ENCODE measurements around the gene AGBL1.

Gene AGBL1

DNA sequence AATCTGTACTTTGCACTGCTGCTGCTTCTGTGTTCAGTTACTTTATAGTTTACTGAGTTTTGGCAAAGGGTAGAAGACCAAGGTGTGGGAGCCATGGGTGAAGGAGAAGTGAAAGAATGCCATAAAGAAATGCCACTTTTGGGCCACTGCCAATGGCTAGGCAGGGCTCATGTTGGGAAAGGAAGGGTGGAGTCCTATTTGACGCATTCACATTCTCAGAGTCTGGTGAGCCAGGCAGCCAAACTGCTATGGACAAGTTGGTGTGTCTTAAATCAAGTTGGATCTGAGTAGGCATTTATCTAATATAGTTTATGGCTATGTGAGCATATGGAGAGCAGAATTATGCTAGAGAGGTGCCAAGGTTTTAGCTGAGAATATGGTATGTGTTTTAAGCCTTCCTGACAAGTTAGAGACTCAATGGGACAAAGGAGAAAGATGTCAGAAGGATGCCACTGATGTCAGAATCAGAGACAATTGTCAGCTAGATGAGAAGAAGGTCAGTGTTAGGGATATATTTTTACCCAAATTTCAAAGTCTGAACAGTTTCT is 296.1 kb downstream of the AGBL1 start:
- Histone ChIP-seq H3K36me3 (no peaks in the 10 kb centered on the region), H3K4me1 (ENCODE audit: control insufficient read depth in 1 of 2, insufficient read depth in 1 of 2, low read depth in 1 of 2, low read length in 1 of 2) (no peaks in the 10 kb centered on the region), H3K4me3 (ENCODE audit: low read depth in 1 of 2, low read length in 1 of 2) (no peak overlapping the region), H3K27ac (no peak overlapping the region), H3K9me3 (no peaks in the 10 kb centered on the region), H3K27me3 (no peaks in the 10 kb centered on the region)
- no peak for TF ChIP-seq CTCF (IDR thresholded peaks at IDR 0.05)

DNA sequence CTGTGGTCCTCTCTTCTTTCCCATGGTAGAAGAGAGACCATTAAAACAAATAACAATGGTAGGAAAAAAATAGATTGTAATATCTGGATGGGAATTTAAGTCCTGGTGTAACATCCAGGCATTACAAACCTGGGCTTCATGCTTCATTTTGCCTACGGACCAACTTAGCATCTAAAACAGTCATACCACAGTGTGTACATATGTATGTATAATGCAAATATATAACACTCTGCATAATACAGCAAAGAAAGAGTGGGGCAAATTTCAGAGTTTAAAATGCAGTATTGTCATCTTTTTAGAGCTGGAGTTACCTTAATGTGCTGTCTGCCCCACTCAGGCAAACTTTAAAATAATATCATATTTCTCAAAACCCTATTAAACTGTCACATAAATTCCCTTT is 298.2 kb downstream of the AGBL1 start:
- TF ChIP-seq CTCF (IDR thresholded peaks at IDR 0.05) = no peak
- Histone ChIP-seq H3K27me3 (no peaks in the 10 kb centered on the region), H3K9me3 (no peaks in the 10 kb centered on the region)

GRCh38 chr15:86382341-86382740 is 302.7 kb downstream of the AGBL1 start:
- Histone ChIP-seq H3K9me3 (no peaks in the 10 kb centered on the region), H3K27ac (no peak overlapping the region), H3K36me3 (no peaks in the 10 kb centered on the region), H3K4me3 (ENCODE audit: low read depth in 1 of 2, low read length in 1 of 2) (no peak overlapping the region), H3K27me3 (no peaks in the 10 kb centered on the region), H3K4me1 (ENCODE audit: control insufficient read depth in 1 of 2, insufficient read depth in 1 of 2, low read depth in 1 of 2, low read length in 1 of 2) (no peaks in the 10 kb centered on the region)
- TF ChIP-seq CTCF (IDR thresholded peaks at IDR 0.05) = no peak

More for the DNA sequence above, 298.2 kb downstream of the AGBL1 start:
- Histone ChIP-seq H3K27ac (no peak overlapping the region), H3K36me3 (no peaks in the 10 kb centered on the region), H3K4me3 (ENCODE audit: low read depth in 1 of 2, low read length in 1 of 2) (no peak overlapping the region), H3K4me1 (ENCODE audit: control insufficient read depth in 1 of 2, insufficient read depth in 1 of 2, low read depth in 1 of 2, low read length in 1 of 2) (no peaks in the 10 kb centered on the region)

GRCh38 chr15:86383611-86384010 is 303.9 kb downstream of the AGBL1 start:
- H3K27me3 ChIP-seq = no peaks in the 10 kb centered on the region
- TF ChIP-seq CTCF (IDR thresholded peaks at IDR 0.05) = no peak

DNA sequence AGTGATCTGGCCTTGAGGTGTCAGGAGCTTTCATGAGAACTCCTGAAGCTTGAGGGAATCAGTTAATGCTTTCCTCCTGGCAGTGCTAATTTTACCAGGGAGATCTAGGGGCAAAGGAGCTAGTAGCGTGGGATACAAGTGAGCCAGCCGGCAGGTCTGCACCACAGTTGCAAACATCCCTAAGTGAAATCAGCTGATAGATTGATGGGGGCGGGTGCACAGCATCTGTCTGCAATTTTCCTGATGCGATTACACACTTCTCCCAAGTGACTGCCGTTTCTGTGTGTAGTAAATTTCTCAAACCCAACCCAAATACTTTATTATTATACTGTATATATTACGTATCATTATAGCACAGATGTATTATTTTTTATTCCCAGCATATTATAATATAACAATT is 304.5 kb downstream of the AGBL1 start:
- no peak overlapping the region for H3K27ac ChIP-seq

More at GRCh38 chr15:86383611-86384010, 303.9 kb downstream of the AGBL1 start:
- H3K36me3 ChIP-seq = no peaks in the 10 kb centered on the region
- no peaks in the 10 kb centered on the region for H3K9me3 ChIP-seq
- no peaks in the 10 kb centered on the region for H3K4me1 ChIP-seq (ENCODE audit: control insufficient read depth in 1 of 2, insufficient read depth in 1 of 2, low read depth in 1 of 2, low read length in 1 of 2)
- H3K4me3 ChIP-seq (ENCODE audit: low read depth in 1 of 2, low read length in 1 of 2) = no peak overlapping the region
- H3K27ac ChIP-seq = no peak overlapping the region

More for the DNA sequence above, 304.5 kb downstream of the AGBL1 start:
- H3K9me3 ChIP-seq = no peaks in the 10 kb centered on the region
- no peaks in the 10 kb centered on the region for H3K4me1 ChIP-seq (ENCODE audit: control insufficient read depth in 1 of 2, insufficient read depth in 1 of 2, low read depth in 1 of 2, low read length in 1 of 2)
- H3K27me3 ChIP-seq = no peaks in the 10 kb centered on the region
- no peak for TF ChIP-seq CTCF (IDR thresholded peaks at IDR 0.05)
- H3K36me3 ChIP-seq = no peaks in the 10 kb centered on the region
- no peak overlapping the region for H3K4me3 ChIP-seq (ENCODE audit: low read depth in 1 of 2, low read length in 1 of 2)
